HEK293 (cell line): ENCODE results near the gene PCDHGB2.
"Not testable (repeated sequence)": the region's sequence is repeated elsewhere in the genome, so short reads cannot be mapped to it uniquely, and the experiment has no call there.

ENCODE experiments used
- ATF2 ChIP-seq: fragments of 450-650 bp; formaldehyde crosslinking; IDR thresholded peaks from 2 replicates; pipeline ENCODE4 v1.5.1; 2016; ENCODE audit warnings: missing biosample characterization, missing genetic modification characterization, low read depth
- EGR2 ChIP-seq: fragments of 450-650 bp; formaldehyde crosslinking; IDR thresholded peaks from 2 replicates; pipeline ENCODE4 v1.5.1; 2016; ENCODE audit warnings: low read depth, missing biosample characterization, missing genetic modification characterization
- GLIS2 ChIP-seq: fragments of 450-650 bp; formaldehyde crosslinking; IDR thresholded peaks from 2 replicates; pipeline ENCODE4 v1.5.1; 2016; ENCODE audit warnings: missing biosample characterization, missing genetic modification characterization
- PATZ1 ChIP-seq: fragments of 450-650 bp; formaldehyde crosslinking; IDR thresholded peaks from 2 replicates; pipeline ENCODE4 v1.5.1; 2016; ENCODE audit warnings: missing biosample characterization, missing genetic modification characterization
- ZNF133 ChIP-seq: fragments of 450-650 bp; formaldehyde crosslinking; IDR thresholded peaks from 2 replicates; pipeline ENCODE4 v1.5.1; 2016; ENCODE audit warnings: missing biosample characterization, missing genetic modification characterization
- ZNF394 ChIP-seq: fragments of 450-650 bp; formaldehyde crosslinking; IDR thresholded peaks from 2 replicates; pipeline ENCODE4 v1.5.1; 2016; ENCODE audit warnings: missing biosample characterization, missing genetic modification characterization, mild to moderate bottlenecking, moderate library complexity, borderline replicate concordance
- ZNF558 ChIP-seq: fragments of 450-650 bp; formaldehyde crosslinking; IDR thresholded peaks from 2 replicates; pipeline ENCODE4 v1.5.1; 2016; ENCODE audit warnings: missing biosample characterization, missing genetic modification characterization
- ZNF843 ChIP-seq: fragments of 450-650 bp; formaldehyde crosslinking; IDR thresholded peaks from 2 replicates; pipeline ENCODE4 v1.5.1; 2016; ENCODE audit warnings: missing biosample characterization, missing genetic modification characterization
- TF ChIP-seq, protein P1 (sequence below): fragments of 450-650 bp; formaldehyde crosslinking; IDR thresholded peaks from 2 replicates; pipeline ENCODE4 v1.5.1; 2016; ENCODE audit warnings: missing biosample characterization, missing genetic modification characterization

DNA sequence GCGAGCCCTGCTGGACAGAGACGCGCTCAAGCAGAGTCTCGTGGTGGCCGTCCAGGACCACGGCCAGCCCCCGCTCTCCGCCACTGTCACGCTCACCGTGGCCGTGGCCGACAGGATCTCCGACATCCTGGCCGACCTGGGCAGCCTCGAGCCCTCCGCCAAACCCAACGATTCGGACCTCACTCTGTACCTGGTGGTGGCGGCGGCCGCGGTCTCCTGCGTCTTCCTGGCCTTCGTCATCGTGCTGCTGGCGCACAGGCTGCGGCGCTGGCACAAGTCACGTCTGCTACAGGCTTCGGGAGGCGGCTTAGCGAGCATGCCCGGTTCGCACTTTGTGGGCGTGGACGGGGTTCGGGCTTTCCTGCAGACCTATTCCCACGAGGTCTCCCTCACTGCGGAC lies 27.2 kb upstream of the PCDHGB2 start:
- TF ChIP-seq PATZ1 (tag by site-specific recombination); EGR2 (tag by site-specific recombination); ZNF133 (tag by site-specific recombination); ZNF558 (tag by site-specific recombination); ATF2 (tag by site-specific recombination); ZNF394 (tag by site-specific recombination); ZNF843 (tag by site-specific recombination); GLIS2: not testable (repeated sequence)
- TF ChIP-seq, protein P1, sequence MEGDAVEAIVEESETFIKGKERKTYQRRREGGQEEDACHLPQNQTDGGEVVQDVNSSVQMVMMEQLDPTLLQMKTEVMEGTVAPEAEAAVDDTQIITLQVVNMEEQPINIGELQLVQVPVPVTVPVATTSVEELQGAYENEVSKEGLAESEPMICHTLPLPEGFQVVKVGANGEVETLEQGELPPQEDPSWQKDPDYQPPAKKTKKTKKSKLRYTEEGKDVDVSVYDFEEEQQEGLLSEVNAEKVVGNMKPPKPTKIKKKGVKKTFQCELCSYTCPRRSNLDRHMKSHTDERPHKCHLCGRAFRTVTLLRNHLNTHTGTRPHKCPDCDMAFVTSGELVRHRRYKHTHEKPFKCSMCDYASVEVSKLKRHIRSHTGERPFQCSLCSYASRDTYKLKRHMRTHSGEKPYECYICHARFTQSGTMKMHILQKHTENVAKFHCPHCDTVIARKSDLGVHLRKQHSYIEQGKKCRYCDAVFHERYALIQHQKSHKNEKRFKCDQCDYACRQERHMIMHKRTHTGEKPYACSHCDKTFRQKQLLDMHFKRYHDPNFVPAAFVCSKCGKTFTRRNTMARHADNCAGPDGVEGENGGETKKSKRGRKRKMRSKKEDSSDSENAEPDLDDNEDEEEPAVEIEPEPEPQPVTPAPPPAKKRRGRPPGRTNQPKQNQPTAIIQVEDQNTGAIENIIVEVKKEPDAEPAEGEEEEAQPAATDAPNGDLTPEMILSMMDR (tag by site-specific recombination): not testable (repeated sequence)
